Measurements from ENCODE around the gene BCL2.

BCL2 gene

DNA sequence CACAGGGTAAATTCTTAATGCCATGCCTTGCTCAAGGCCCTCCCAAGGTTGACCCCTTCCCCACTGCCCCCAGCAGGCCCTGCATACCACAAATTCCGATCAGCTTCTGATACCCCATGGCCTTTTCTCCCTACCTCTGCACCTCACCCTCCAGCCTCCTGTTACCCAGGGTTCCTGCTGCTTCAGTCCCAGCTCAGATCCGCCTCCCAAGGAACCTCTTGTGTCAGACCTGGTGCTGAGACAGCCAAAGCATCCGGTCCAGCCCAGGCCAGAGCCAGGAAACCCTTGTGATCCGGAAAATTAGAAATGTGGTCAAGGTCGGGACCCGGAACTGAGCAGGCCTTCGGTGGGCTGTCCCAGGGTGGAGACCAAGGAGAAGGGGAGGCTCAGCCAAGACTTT is 231.3 kb downstream of the BCL2 start:
- H3K36me3 Mint-ChIP-seq (ENCODE audit: low read depth): no peaks in the 10 kb centered on the region
- H3K9me3 Mint-ChIP-seq: no peaks in the 10 kb centered on the region
- H3K4me3 Mint-ChIP-seq: no peak overlapping the region
- TF ChIP-seq, protein P1, sequence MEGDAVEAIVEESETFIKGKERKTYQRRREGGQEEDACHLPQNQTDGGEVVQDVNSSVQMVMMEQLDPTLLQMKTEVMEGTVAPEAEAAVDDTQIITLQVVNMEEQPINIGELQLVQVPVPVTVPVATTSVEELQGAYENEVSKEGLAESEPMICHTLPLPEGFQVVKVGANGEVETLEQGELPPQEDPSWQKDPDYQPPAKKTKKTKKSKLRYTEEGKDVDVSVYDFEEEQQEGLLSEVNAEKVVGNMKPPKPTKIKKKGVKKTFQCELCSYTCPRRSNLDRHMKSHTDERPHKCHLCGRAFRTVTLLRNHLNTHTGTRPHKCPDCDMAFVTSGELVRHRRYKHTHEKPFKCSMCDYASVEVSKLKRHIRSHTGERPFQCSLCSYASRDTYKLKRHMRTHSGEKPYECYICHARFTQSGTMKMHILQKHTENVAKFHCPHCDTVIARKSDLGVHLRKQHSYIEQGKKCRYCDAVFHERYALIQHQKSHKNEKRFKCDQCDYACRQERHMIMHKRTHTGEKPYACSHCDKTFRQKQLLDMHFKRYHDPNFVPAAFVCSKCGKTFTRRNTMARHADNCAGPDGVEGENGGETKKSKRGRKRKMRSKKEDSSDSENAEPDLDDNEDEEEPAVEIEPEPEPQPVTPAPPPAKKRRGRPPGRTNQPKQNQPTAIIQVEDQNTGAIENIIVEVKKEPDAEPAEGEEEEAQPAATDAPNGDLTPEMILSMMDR (IDR thresholded peaks at IDR 0.05; ENCODE audit: unreplicated experiment in 3 of 3): no peak
- H3K27ac Mint-ChIP-seq: peak overlapping the region in 1 of 3 experiments; percentile 37
- peaks cover 12% of the 10 kb centered on the region for H3K4me1 Mint-ChIP-seq
- H3K27me3 Mint-ChIP-seq (ENCODE audit: low read depth): peaks cover 7% of the 10 kb centered on the region

DNA sequence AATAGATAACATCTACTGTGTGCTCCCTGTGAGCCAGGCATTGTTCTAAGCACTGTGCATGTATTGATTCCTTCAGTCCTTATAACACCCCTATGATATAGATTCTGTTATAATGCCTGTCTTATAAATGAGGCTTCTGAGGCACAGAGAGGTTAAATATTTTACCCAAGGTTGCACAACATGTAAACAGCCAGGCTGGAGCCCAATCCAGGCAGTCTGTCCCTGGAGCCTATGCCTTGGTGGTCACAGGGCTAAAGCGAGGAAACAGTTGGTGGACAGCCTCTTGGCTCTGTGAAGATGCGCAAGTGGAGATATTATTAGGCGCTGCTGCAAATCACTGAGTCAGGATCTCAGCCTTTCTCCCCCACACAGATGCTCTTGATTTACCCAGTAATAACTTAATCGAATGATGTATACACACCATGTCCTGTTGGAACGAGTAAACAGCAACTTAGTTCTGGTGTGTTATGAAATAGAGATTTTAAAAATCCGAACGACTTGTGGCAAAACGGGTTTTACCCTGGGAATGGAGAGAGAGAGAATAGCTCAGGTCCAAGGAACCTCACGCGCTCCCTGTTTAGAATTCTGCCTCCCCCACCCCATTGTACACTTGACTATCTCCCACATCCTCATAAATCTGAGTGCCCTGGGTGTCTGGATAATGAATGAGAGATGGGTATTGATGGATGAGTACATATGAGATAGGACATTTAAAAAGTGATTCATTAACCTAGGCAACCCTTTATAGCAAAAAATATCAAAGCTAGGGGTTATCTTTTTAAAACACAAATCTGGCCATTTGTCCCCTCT is 231.9 kb downstream of the BCL2 start:
- TF ChIP-seq, protein P1 (IDR thresholded peaks at IDR 0.05; ENCODE audit: unreplicated experiment in 3 of 3): no peak
- Mint-ChIP-seq H3K9me3 (no peaks in the 10 kb centered on the region), H3K27ac (peak overlapping the region in 1 of 3 experiments; percentile 37), H3K27me3 (ENCODE audit: low read depth) (peaks cover 7% of the 10 kb centered on the region), H3K4me3 (no peak overlapping the region), H3K36me3 (ENCODE audit: low read depth) (no peaks in the 10 kb centered on the region), H3K4me1 (peaks cover 12% of the 10 kb centered on the region)

DNA sequence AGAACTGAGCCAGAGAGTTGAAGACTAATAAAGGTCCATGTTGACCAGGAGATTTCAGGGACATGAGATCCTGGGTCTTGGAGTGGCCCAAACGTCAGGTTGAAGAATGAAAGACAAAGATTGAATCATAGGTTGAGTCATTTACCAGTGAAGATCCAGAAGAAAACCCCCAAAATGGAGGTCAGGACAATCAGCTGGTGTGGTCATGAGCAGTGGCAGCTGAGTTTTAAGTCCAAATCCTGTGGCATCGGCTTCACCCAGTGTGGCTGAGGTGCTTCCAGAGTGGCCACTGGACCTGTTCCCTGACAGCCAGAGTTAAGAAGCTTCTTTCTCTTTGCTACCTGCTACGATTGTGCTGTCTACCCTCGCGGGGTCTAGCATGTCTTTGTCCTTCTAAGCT is 234.0 kb downstream of the BCL2 start:
- Mint-ChIP-seq H3K27me3 (ENCODE audit: low read depth) (peaks cover 7% of the 10 kb centered on the region), H3K27ac (no peak overlapping the region), H3K36me3 (ENCODE audit: low read depth) (no peaks in the 10 kb centered on the region), H3K4me3 (no peak overlapping the region), H3K4me1 (peaks cover 12% of the 10 kb centered on the region), H3K9me3 (peaks cover 2% of the 10 kb centered on the region)
- TF ChIP-seq, protein P1 (IDR thresholded peaks at IDR 0.05; ENCODE audit: unreplicated experiment in 3 of 3): no peak

DNA sequence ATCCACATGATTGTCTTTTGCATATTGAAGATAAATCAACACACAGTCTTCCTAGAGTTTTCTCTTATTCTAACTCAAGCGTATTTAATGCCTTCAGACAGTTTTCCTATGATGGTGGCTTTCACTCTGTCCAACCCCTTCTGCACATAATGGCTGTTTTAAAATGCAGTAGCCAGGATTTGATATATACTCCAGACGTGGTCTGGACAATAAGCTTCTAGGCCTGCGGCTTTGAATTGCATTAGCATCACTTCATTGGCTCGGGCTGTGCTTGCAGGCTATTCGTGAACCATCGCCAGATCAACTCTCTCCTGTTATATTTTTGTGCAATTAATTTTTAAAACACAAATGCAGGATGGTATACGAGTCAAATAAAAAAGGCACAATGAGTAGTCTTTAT is 235.3 kb downstream of the BCL2 start:
- H3K4me1 Mint-ChIP-seq: peaks cover 5% of the 10 kb centered on the region
- no peak overlapping the region for H3K27ac Mint-ChIP-seq
- no peak overlapping the region for H3K4me3 Mint-ChIP-seq

DNA sequence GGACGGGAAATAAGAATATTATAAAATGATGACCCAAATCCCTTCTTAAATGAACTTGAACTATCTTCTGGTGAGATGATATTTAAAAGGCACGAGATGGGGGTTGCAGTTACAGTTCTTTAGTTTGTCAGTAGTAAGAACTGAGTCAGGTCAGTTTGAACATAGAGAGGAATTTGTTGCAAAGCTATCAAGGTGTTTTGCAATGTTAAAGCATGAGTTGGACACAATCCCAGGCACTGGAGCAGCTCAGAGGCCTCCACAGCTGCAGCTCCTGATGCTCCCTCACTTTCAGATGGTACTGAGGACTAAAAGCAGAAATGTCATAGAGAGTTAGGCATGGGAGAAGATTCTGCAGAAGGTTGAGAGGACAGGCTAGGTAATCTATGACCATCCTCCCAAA is 236.0 kb downstream of the BCL2 start:
- TF ChIP-seq, protein P1 (IDR thresholded peaks at IDR 0.05; ENCODE audit: unreplicated experiment in 3 of 3): no peak
- H3K4me3 Mint-ChIP-seq: no peak overlapping the region

More for the DNA sequence above, 235.3 kb downstream of the BCL2 start:
- TF ChIP-seq, protein P1 (IDR thresholded peaks at IDR 0.05; ENCODE audit: unreplicated experiment in 3 of 3): no peak
- Mint-ChIP-seq H3K36me3 (ENCODE audit: low read depth) (peaks cover 4% of the 10 kb centered on the region), H3K9me3 (peaks cover 9% of the 10 kb centered on the region), H3K27me3 (ENCODE audit: low read depth) (no peaks in the 10 kb centered on the region)

DNA sequence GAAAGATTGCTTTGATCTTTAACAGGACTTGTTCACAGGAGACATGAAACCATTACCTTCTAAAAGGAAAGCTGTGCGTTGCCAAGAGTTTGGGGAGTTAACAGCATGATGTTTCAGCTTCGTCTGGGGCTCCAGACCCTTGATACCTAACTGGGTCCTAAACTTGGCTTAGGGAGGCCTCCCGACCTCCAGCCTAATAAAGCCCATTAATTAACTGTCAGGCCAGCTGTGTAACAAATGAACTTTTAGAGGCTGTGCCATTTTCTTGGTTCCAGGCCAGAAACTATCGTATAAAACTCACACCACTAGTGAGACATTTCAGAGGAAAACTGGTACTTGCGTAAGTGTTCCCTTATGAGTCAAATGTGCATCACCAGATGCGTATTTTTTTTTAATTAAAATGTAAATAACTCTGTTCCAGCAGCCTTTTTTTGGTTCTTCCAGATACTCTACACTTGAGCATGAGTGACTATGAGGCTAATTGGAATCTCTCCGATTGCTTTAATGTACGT is 236.5 kb downstream of the BCL2 start:
- TF ChIP-seq, protein P1 (IDR thresholded peaks at IDR 0.05; ENCODE audit: unreplicated experiment in 3 of 3): no peak
- Mint-ChIP-seq H3K36me3 (ENCODE audit: low read depth) (peaks cover 4% of the 10 kb centered on the region), H3K27me3 (ENCODE audit: low read depth) (no peaks in the 10 kb centered on the region), H3K4me1 (peaks cover 5% of the 10 kb centered on the region), H3K4me3 (no peak overlapping the region), H3K9me3 (peaks cover 9% of the 10 kb centered on the region), H3K27ac (no peak overlapping the region)

More for the DNA sequence above, 236.0 kb downstream of the BCL2 start:
- H3K27me3 Mint-ChIP-seq (ENCODE audit: low read depth): no peaks in the 10 kb centered on the region
- no peak overlapping the region for H3K27ac Mint-ChIP-seq
- H3K4me1 Mint-ChIP-seq: peaks cover 5% of the 10 kb centered on the region
- peaks cover 9% of the 10 kb centered on the region for H3K9me3 Mint-ChIP-seq
- peaks cover 4% of the 10 kb centered on the region for H3K36me3 Mint-ChIP-seq (ENCODE audit: low read depth)
